ENCODE measurements around the gene TUBGCP5.
"Not testable (repeated sequence)": the region's sequence is repeated elsewhere in the genome, so short reads cannot be mapped to it uniquely, and the experiment has no call there.

Gene TUBGCP5

GRCh38 chr15:23039143-23039916 is at the start of gene TUBGCP5:
Gene TUBGCP5 (minus strand): TSS chr15:23039569. CDS start chr15:23039543, 26 bp downstream.
- peak; percentile 33 for TF ChIP-seq CTCF (IDR thresholded peaks at IDR 0.05; ENCODE audit: low read depth, low read length)
- H3K4me3 ChIP-seq (ENCODE audit: low read depth, low read length) = peak within 1 kb of the TSS; percentile 70

- H3K4me3 ChIP-seq (ENCODE audit: low read depth, low read length) = no peak overlapping the region
- TF ChIP-seq CTCF (IDR thresholded peaks at IDR 0.05; ENCODE audit: low read depth, low read length) = no peak
Measured at GRCh38 chr15:23083115-23083514, 43.7 kb upstream of the TUBGCP5 start.

GRCh38 chr15:23081996-23082737 is 42.8 kb upstream of the TUBGCP5 start:
- H3K4me3 ChIP-seq (ENCODE audit: low read depth, low read length) = not testable (repeated sequence)

- H3K4me3 ChIP-seq (ENCODE audit: low read depth, low read length) = no peak overlapping the region
- no peak for TF ChIP-seq CTCF (IDR thresholded peaks at IDR 0.05; ENCODE audit: low read depth, low read length)
Measured at GRCh38 chr15:23081271-23081670, 41.9 kb upstream of the TUBGCP5 start.

GRCh38 chr15:23079766-23080165 is 40.4 kb upstream of the TUBGCP5 start:
- no peak for TF ChIP-seq CTCF (IDR thresholded peaks at IDR 0.05; ENCODE audit: low read depth, low read length)
- H3K4me3 ChIP-seq (ENCODE audit: low read depth, low read length) = no peak overlapping the region

- H3K4me3 ChIP-seq (ENCODE audit: low read depth, low read length) = no peak overlapping the region
- no peak for TF ChIP-seq CTCF (IDR thresholded peaks at IDR 0.05; ENCODE audit: low read depth, low read length)
Measured at GRCh38 chr15:23075927-23076326, 36.6 kb upstream of the TUBGCP5 start.

- no peak overlapping the region for H3K4me3 ChIP-seq (ENCODE audit: low read depth, low read length)
- no peak for TF ChIP-seq CTCF (IDR thresholded peaks at IDR 0.05; ENCODE audit: low read depth, low read length)
Measured at GRCh38 chr15:23074684-23075083, 35.3 kb upstream of the TUBGCP5 start.
